RWPE2 (cell line): Measurements from ENCODE around the gene LZTR1.

Source experiments
- ATAC-seq: fragments of 200-7000 bp; cut with Tn5 transposase; 3 replicates; pipeline ENCODE4 v1.9.1; 2021; ENCODE audit warnings: low read depth
- DNase-seq: peaks from one replicate; pipeline ENCODE4 v3.0.0-alpha.2; 2020; ENCODE audit warnings: low spot score
- H3K27ac ChIP-seq: fragments of 450-650 bp; 2 replicates; pipeline ENCODE4 v1.5.1; 2017; ENCODE audit warnings: mild to moderate bottlenecking; ENCODE audit not compliant: poor library complexity, severe bottlenecking
- H3K27me3 ChIP-seq: fragments of 250-450 bp; sonication (Bioruptor Pico); 2 replicates; pipeline ENCODE4 v1.5.1; 2021; ENCODE audit warnings: mild to moderate bottlenecking, moderate library complexity; ENCODE audit not compliant: insufficient read depth, poor library complexity, severe bottlenecking
- H3K36me3 ChIP-seq: fragments of 250-450 bp; sonication (Bioruptor Pico); 2 replicates; pipeline ENCODE4 v1.5.1; 2020; ENCODE audit warnings: low read depth, mild to moderate bottlenecking, moderate library complexity
- H3K4me1 ChIP-seq: fragments of 250-450 bp; sonication (Bioruptor Pico); 2 replicates; pipeline ENCODE4 v1.5.1; 2021; ENCODE audit warnings: mild to moderate bottlenecking, moderate library complexity; ENCODE audit not compliant: insufficient read depth, poor library complexity, severe bottlenecking
- H3K4me3 ChIP-seq: fragments of 250-450 bp; sonication (Bioruptor Pico); 2 replicates; pipeline ENCODE4 v1.5.1; 2021; ENCODE audit warnings: mild to moderate bottlenecking, moderate library complexity; ENCODE audit not compliant: severe bottlenecking
- H3K9me3 ChIP-seq: fragments of 250-450 bp; sonication (Bioruptor Pico); 2 replicates; pipeline ENCODE4 v1.5.1; 2021; ENCODE audit warnings: mild to moderate bottlenecking, moderate library complexity; ENCODE audit not compliant: severe bottlenecking
- CTCF ChIP-seq: fragments of 450-650 bp; IDR thresholded peaks from one replicate; pipeline ENCODE4 v1.5.1; 2017; ENCODE audit warnings: mild to moderate bottlenecking, moderate library complexity; ENCODE audit not compliant: poor library complexity, severe bottlenecking

LZTR1 gene

GRCh38 chr22:20985720-20986119, 3.6 kb downstream of the LZTR1 start:
- no peak for TF ChIP-seq CTCF
- no peak overlapping the region for H3K4me3 ChIP-seq
- ATAC-seq, result no peak
- H3K9me3 ChIP-seq, result no peaks in the 10 kb centered on the region
- H3K27me3 ChIP-seq, result no peaks in the 10 kb centered on the region
- H3K36me3 ChIP-seq, result peaks cover 42% of the 10 kb centered on the region
- no peaks in the 10 kb centered on the region for H3K4me1 ChIP-seq
- no peak for DNase-seq
- H3K27ac ChIP-seq, result no peak overlapping the region

GRCh38 chr22:20986365-20986764, 4.3 kb downstream of the LZTR1 start:
- peaks cover 42% of the 10 kb centered on the region for H3K36me3 ChIP-seq
- H3K27ac ChIP-seq, result no peak overlapping the region
- no peaks in the 10 kb centered on the region for H3K4me1 ChIP-seq
- ATAC-seq (no peak), DNase-seq (no peak)
- H3K27me3 ChIP-seq, result no peaks in the 10 kb centered on the region
- H3K9me3 ChIP-seq, result no peaks in the 10 kb centered on the region
- H3K4me3 ChIP-seq, result no peak overlapping the region
- no peak for TF ChIP-seq CTCF

- no peaks in the 10 kb centered on the region for H3K9me3 ChIP-seq
- peaks cover 49% of the 10 kb centered on the region for H3K36me3 ChIP-seq
- no peak overlapping the region for H3K27ac ChIP-seq
- TF ChIP-seq CTCF, result no peak
- H3K4me3 ChIP-seq, result no peak overlapping the region
- DNase-seq (no peak), ATAC-seq (no peak)
- H3K4me1 ChIP-seq, result no peaks in the 10 kb centered on the region
- H3K27me3 ChIP-seq, result no peaks in the 10 kb centered on the region
These were observed 5.3 kb downstream of the LZTR1 start for GRCh38 chr22:20987375-20987774.

- Histone ChIP-seq H3K36me3 (peaks cover 48% of the 10 kb centered on the region), H3K4me1 (no peaks in the 10 kb centered on the region), H3K27ac (no peak overlapping the region), H3K4me3 (no peak overlapping the region), H3K9me3 (no peaks in the 10 kb centered on the region), H3K27me3 (no peaks in the 10 kb centered on the region)
- no peak for TF ChIP-seq CTCF
- ATAC-seq (no peak), DNase-seq (no peak)
These were observed 6.7 kb downstream of the LZTR1 start for GRCh38 chr22:20988573-20989322.
